ENCODE results near the gene NLGN1. TPM values are rescaled to one million over a fixed set of nuclear protein-coding genes. Genes with fewer than 3 reads are reported as not detected.

NLGN1 gene
- total RNA-seq, 1 donor from 2014 or later = 34.8 TPM

GRCh38 chr3:174028673-174029072, 631.1 kb downstream of the NLGN1 start:
- H3K4me3 Mint-ChIP-seq = no peak overlapping the region
- peaks cover 2% of the 10 kb centered on the region for H3K27me3 Mint-ChIP-seq (ENCODE audit: insufficient read depth, low read depth)
- Histone ChIP-seq H4K20me1 (ENCODE audit: low read depth) (no peaks in the 10 kb centered on the region), H3K4me3 (no peak overlapping the region), H3K79me2 (ENCODE audit: low read depth) (no peaks in the 10 kb centered on the region), H3K4me1 (no peaks in the 10 kb centered on the region), H3K4me2 (no peak overlapping the region), H3K36me3 (no peaks in the 10 kb centered on the region), H3F3A (ENCODE audit: low read depth) (no peaks in the 10 kb centered on the region), H2AFZ (replicated peaks) (no peak overlapping the region), H3K27me3 (no peaks in the 10 kb centered on the region), H3K9me3 (ENCODE audit: low read depth) (peaks cover 7% of the 10 kb centered on the region), H3K27ac (no peak overlapping the region), H3K9ac (no peak overlapping the region)
- TF ChIP-seq EZH2phosphoT487 (IDR thresholded peaks at IDR 0.05) (no peak), CTCF (IDR thresholded peaks at IDR 0.05) (no peak), EZH2 (IDR thresholded peaks at IDR 0.05) (no peak)
- H3K36me3 Mint-ChIP-seq = peaks cover 6% of the 10 kb centered on the region
- peaks cover 4% of the 10 kb centered on the region for H3K4me1 Mint-ChIP-seq
- peaks cover 26% of the 10 kb centered on the region for H3K9me3 Mint-ChIP-seq
- no peak for DNase-seq (ENCODE audit: low spot score)
- no peak overlapping the region for H3K27ac Mint-ChIP-seq

DNA sequence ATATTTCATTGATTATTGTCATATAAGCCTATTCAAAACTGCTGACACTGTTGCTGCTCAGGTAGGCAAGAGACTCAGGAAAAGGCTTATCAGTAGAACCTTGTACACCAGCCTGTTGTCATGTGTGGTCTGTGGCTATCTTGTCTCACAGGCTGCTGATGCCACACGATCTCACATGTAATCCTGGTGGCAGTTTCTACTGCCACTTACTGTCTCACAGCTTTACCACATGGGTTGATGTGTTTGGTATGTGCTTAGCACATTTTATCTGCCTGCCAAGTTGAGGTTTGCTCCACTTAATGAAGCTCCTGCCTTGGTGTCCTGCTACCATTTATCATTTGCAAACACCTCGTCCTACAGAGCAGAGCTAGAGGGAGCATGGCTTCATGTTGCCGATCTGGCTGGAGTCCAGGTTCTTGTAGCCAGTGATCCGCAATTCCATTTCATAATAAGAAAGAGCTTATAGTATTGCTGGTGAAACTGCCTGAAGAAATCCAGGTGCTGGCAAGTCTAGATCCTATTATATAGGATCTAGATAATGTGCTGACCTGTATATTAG, 637.9 kb downstream of the NLGN1 start:
- TF ChIP-seq EZH2 (IDR thresholded peaks at IDR 0.05) = no peak
- TF ChIP-seq CTCF (IDR thresholded peaks at IDR 0.05) = no peak
- no peak for TF ChIP-seq EZH2phosphoT487 (IDR thresholded peaks at IDR 0.05)
- no peaks in the 10 kb centered on the region for H3K27me3 Mint-ChIP-seq (ENCODE audit: insufficient read depth, low read depth)
- no peaks in the 10 kb centered on the region for H3K4me1 Mint-ChIP-seq
- no peak overlapping the region for H3K4me2 ChIP-seq
- H3K9ac ChIP-seq = no peak overlapping the region
- peaks cover 3% of the 10 kb centered on the region for H3K9me3 Mint-ChIP-seq
- no peak overlapping the region for H3K4me3 Mint-ChIP-seq
- no peaks in the 10 kb centered on the region for H3F3A ChIP-seq (ENCODE audit: low read depth)
- no peak overlapping the region for H3K4me3 ChIP-seq
- no peak overlapping the region for H3K27ac ChIP-seq
- H3K27ac Mint-ChIP-seq = no peak overlapping the region
- no peaks in the 10 kb centered on the region for H3K27me3 ChIP-seq
- peaks cover 3% of the 10 kb centered on the region for H3K36me3 Mint-ChIP-seq
- no peaks in the 10 kb centered on the region for H4K20me1 ChIP-seq (ENCODE audit: low read depth)
- no peak for DNase-seq (ENCODE audit: low spot score)
- no peaks in the 10 kb centered on the region for H3K4me1 ChIP-seq
- H2AFZ ChIP-seq (replicated peaks) = no peak overlapping the region
- H3K36me3 ChIP-seq = no peaks in the 10 kb centered on the region
- H3K9me3 ChIP-seq (ENCODE audit: low read depth) = no peaks in the 10 kb centered on the region
- H3K79me2 ChIP-seq (ENCODE audit: low read depth) = no peaks in the 10 kb centered on the region

DNA sequence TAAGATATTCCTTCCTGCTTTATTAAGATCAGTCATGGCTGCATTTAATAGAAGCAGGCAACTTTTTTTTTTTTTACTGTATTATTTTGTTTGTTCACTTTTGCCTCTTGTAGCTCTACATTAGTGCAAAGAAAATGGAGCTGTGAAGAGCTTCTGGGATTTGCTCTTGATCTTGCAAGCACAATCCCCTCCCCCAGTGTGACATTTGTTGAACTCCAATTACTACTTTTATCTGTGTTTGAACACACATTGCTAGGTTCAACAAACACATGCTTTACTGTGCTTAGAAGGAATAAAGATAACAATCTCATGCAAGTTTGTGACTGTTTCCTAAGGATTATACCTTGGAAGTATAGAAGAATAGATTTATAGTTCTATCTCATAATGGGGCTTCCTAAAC, 648.8 kb downstream of the NLGN1 start:
- H3K27ac ChIP-seq = no peak overlapping the region
- no peak for TF ChIP-seq EZH2 (IDR thresholded peaks at IDR 0.05)
- TF ChIP-seq CTCF (IDR thresholded peaks at IDR 0.05) = no peak
- no peak for TF ChIP-seq EZH2phosphoT487 (IDR thresholded peaks at IDR 0.05)
- no peaks in the 10 kb centered on the region for H3K36me3 ChIP-seq
- H3K36me3 Mint-ChIP-seq = peaks cover 2% of the 10 kb centered on the region
- no peaks in the 10 kb centered on the region for H3K4me1 Mint-ChIP-seq
- H3K27ac Mint-ChIP-seq = no peak overlapping the region
- no peaks in the 10 kb centered on the region for H3K9me3 ChIP-seq (ENCODE audit: low read depth)
- peaks cover 5% of the 10 kb centered on the region for H3K9me3 Mint-ChIP-seq
- H4K20me1 ChIP-seq (ENCODE audit: low read depth) = no peaks in the 10 kb centered on the region
- no peak overlapping the region for H3K4me3 Mint-ChIP-seq
- H3K79me2 ChIP-seq (ENCODE audit: low read depth) = no peaks in the 10 kb centered on the region
- no peaks in the 10 kb centered on the region for H3K4me1 ChIP-seq
- no peaks in the 10 kb centered on the region for H3F3A ChIP-seq (ENCODE audit: low read depth)
- DNase-seq (ENCODE audit: low spot score) = no peak
- no peak overlapping the region for H2AFZ ChIP-seq (replicated peaks)
- no peaks in the 10 kb centered on the region for H3K27me3 Mint-ChIP-seq (ENCODE audit: insufficient read depth, low read depth)
- no peaks in the 10 kb centered on the region for H3K27me3 ChIP-seq
- no peak overlapping the region for H3K4me3 ChIP-seq
- no peak overlapping the region for H3K9ac ChIP-seq
- no peak overlapping the region for H3K4me2 ChIP-seq
